Measurements from ENCODE around the gene SLC7A6OS.
A peak's percentile ranks its signal among the peaks of the same experiment; 100 is the strongest.

SLC7A6OS gene

DNA sequence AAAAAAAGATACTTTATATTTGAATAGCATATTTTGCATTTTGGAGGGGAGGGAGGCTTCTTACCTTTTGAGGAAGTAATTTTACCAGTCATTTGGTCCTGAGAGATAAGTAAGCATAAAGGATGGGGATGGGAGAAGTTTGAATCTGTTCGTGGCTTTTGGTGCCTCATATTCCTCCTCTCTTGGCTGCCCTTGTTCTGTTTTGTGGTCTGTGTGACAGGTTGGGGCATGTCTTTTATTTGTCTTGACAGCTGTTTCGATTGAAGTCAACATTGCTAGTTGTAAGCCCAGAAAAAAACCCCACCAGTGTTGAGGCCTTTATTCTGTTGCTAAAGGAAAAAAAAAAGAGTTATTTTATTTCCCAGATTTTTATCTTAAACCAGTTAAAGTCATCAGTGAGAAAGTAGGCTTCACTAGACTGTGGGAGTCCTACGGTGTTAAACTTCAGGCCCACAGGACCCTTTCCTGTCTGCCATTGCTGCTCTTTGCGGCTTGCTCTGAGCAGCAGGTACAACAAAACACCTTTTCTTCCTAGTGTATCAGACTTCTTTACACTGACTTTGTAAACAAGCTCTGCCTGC, 35.0 kb downstream of the SLC7A6OS start:
- DNase-seq: no peak

DNA sequence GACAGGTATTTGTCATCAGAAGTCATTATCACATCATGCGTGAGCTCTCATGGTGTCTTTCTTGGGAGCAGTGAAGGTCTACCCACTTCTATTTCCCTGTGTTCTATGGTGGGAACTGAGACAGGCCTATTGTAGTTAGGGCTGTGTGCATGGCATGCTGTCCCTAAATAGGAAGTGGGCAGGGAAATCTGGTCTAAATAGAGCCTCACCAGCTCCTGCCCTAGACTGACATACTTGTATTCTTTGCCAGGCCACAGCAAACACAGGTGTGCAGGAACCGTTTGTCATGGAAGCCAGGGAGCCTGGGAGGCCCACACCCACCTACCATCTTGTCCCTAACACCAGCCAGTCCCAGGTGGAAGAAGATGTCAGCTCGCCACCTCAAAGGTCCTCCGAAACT, 36.3 kb downstream of the SLC7A6OS start:
- DNase-seq: no peak

DNA sequence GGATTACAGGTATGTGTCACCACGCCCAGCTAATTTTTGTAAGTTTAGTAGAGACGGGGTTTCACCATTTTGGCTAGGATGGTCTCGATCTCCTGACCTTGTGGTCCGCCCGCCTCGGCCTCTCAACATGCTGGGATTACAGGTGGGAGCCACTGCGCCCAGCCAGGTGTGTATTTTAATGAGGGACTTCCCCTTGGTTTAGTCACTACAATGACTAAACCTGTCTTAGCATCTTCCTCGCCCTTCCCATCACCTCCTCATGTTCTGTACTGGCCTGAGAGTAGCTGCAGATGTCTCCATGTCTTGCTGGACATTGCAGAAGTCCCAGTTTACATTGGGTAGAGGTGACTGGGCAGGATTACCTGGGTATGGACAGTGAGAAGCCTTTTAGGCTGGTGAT, 36.9 kb downstream of the SLC7A6OS start:
- no peak for DNase-seq

DNA sequence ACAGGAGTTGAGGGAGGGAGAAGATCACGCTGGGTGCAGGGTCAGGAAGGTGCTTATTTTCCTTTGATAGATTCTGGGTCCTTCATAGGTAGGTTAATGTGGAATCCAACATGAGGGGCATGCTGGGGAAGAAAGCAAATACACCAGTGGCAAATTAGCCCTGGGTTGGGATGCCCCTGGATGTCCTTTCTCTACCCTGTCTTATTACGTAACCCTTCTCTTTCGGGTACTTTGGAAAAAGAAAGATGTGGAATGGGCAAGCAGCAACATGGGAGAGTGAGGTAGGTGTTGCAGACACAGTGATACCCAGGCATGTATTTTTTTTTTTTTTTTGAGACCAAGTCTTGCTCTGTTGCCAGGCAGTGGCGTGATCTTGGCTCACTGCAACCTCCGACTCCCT, 37.3 kb downstream of the SLC7A6OS start:
- no peak for DNase-seq

DNA sequence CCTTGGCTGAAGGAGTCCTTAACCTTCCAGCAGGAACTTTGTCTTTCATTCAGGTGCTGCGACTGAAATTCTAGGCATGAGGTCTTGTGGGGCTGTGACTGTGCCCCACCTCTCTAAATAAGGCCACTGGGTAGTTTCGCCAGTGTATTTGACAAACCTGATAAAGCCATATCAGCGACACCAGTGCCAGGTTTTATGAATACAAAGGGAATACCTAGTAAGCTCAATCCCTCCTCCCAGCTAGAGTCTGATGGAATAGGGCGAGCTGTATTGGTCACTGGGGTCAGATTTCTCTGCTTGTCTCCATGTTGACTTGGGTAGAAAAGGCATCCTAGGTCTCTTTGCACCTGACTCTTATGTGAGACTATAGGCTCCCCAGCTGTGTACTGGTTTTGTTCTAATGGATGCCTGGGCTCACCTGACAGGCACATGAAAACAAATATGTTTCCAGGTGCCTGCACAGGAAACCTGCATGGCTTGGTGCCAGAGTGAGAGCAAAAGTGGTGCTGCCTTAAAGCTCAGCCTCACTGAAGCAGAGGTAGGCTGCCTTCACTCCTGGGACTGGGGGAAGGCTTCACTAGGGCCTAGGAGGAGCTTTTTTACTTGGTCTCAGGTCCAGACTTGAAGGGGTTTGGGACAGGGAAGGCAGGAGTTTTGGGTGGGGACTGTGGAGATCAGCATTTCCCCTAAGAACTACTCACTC, 38.1 kb downstream of the SLC7A6OS start:
- DNase-seq: no peak

DNA sequence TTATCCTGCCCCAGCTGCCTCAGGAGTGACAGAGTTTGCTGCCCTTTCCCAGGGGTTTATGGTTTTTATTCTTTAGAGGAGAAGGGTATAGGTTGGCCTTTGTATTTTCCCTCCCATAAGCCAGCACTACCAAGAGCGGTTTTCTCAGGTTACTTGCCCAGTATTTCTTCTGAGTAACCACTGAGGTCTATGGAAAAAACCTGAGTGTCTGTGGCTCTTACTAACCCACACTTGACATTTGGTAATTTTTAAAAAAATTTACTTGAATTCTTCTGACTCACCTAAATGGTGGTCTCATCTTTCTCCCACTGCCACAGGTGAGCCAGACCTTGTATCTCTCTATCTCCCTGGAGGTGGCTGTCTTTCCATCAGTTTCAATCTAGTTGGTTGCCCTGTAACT, 40.4 kb downstream of the SLC7A6OS start:
- DNase-seq: no peak

DNA sequence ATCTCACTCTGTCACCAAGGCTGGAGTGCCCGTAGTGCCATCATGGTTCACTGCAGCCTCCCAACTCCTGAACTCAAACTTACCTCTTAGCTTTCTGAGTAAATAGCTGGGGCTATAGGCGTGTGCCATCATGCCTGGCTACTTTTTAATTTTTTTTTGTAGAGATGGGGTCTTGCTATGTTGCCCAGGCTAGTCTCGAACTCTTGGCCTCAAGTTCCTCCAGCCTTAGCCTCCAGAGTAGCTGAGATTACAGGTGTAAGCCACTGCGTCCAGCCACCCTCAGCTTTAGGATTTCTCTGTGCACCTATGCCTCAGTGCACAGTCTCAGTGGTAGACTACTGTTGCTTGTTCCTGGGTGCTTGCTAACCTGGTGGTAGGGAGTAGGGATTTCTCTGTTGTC, 41.0 kb downstream of the SLC7A6OS start:
- no peak for DNase-seq

DNA sequence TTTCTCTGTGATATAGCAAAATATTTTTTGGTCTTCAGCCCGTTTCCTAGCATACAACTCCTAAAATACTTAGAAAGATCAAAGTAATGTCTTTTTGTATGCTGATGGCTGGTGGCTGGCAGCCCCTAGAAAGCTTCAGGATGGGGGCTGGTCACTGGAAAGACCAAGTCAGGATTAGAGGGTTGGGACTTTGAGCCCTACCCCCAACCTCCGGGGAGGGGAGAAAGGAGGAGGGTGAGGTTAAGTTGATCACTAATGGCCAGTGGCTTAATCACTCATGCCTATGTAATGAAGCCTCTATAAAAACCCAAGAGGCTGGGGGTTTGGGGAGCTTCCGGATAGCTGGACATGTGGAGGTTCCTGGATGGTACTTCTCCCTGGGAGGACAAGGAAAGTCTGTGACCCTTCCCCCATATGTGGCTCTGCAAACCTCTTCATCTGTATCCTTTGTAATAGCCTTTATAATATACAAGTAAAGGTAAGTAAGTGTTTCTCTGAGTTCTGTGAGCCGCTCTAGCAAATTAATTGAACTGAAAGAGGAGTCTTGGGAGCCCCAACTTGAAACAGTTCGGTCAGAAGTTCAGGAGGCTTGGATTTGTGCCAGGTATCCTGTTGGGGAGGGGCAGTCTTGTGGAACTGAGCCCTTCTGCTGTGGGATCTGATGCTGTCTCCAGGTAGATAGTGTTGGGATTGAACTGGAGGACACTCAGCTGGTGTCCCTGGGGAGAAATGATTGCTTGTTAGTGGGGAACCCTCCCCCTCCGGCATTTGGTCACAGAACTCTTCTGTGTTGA, 42.9 kb downstream of the SLC7A6OS start:
- DNase-seq: no peak

DNA sequence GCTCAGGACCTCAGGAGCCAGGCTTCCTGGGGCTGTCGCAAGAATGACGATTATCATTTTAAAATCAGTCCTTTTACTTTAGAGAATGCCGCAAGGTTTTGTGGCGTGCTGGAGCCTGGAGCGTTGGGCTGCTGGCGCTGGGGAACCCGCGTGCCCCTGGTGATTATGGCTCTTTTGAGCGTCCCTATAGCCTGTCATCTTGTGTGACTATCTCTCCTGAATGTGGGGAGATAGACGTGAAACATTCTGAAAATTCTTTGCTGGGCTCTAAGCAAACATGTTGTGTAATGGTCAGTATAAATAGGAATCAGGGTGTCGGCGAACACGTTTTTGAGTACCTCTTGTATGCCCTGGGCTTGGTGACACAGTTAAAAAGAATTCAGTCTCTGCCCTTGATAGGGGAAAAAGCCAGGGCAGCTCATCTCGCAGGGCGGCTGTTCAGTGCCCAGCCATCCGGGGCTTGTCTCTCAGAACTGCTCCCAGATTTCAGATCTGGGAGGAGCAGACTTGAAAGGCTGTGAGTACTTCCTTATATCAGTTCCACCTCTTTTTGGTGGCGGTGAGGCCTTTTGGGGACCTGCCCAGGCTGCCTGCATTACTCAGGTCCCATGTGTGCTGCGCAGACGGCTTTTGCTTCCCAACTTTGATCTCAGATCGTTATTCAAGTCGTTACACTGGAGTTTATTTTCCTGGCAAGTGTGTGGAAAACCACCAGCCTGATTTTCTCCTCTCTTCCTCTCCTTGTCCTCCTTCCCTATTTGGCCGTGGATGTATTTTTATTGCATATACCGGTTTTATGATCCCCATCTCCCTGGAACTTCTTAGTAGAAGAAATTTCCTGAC, 45.4 kb downstream of the SLC7A6OS start:
- peak; percentile 79 for DNase-seq

DNA sequence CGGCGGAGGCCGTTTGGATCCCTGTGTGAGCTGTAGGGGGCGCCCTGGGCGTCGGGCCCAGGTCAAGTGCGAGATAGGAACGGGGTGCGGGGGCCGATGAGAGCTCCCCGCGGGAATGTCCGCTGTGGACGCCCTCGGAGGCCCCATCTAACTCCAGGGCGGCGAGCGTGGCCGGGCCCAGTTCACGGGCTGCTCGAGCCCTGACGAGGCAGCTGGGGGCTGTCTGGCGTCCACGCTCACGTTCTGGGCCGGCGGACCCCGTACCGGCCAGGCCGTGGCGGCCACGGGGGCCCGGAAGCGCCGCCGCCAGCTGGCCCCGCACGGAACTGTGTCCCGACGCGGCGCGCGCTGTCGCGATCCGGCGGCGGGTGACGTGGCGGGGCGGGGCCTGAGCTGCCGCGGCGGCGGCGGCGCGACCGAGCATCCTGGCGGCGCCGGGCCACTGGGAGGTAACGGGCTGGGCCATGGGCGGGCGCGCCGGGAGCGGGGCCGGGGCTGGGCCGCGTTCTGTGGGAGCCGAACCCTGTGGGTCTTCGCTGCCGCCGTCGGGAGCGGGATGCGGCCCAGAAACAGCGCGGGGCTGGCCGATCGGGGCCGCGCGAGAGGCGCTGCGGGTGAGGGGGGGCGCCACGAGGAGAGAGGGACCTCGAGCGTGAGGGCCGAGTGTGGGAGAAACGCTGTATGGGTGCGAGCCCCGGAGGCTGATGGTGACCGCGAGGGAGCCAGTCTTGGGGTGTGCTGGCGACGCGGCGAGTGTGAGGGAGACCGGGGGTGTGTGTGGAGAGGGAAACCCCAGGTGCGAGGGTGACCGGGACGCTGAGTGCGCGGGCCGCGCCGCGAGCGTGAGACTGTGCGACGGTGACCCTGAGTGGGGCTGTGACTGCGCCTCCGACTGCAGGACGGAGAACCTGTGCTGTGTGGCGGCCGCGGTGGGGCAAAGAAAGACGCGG, 46.3 kb downstream of the SLC7A6OS start, which contains the start of gene SLC7A6:
TSS of gene SLC7A6 (plus strand) at position 399 of the 950 bp plus-strand sequence. CDS start 10,201 bp downstream, outside the sequence.
- peak; percentile 83 for DNase-seq

DNA sequence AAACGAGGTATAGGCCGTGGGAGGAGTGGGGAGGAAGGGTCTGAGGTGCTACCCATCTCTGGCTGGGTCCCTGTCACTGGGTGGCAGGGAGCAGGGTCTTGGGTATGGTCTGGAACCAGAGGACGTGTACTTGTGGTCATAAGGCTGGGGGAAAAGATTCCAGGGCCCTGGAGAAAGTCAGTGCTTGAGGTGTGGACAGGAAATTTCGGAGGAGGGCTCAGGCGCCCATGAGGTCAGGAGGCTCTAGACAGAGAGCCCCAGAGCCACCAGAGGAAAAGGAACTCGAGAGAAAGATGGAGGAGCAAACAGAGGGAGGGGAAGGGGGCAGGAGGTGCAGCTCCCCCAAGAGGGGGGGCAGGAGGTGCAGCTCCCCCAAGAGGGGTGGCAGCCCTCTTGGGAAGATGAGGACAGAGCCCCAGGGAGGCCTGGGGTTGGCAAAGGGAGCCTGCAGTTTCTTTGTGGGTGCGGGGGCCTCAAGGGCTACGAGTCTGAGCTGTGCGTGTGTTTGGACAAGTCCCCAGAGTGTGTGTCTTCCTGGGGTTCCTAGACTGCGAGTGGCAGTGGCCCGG, 47.1 kb downstream of the SLC7A6OS start:
- no peak for DNase-seq

DNA sequence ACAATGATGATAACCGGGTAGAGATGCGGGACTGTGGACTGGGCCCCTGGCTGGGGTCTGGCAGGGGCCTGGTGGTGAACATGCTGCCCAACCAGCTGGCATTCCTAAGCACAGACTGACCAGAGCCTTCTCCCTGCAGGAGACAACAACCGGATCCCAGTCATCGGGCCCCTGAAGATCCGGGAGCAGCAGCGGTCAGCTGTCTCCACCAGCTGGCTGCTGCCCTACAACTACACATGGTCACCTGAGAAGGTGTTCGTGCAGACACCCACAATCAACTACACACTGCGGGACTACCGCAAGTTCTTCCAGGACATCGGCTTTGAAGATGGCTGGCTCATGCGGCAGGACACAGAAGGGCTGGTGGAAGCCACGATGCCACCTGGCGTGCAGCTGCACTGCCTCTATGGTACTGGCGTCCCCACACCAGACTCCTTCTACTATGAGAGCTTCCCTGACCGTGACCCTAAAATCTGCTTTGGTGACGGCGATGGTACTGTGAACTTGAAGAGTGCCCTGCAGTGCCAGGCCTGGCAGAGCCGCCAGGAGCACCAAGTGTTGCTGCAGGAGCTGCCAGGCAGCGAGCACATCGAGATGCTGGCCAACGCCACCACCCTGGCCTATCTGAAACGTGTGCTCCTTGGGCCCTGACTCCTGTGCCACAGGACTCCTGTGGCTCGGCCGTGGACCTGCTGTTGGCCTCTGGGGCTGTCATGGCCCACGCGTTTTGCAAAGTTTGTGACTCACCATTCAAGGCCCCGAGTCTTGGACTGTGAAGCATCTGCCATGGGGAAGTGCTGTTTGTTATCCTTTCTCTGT, 51.5 kb downstream of the SLC7A6OS start:
- no peak for DNase-seq

DNA sequence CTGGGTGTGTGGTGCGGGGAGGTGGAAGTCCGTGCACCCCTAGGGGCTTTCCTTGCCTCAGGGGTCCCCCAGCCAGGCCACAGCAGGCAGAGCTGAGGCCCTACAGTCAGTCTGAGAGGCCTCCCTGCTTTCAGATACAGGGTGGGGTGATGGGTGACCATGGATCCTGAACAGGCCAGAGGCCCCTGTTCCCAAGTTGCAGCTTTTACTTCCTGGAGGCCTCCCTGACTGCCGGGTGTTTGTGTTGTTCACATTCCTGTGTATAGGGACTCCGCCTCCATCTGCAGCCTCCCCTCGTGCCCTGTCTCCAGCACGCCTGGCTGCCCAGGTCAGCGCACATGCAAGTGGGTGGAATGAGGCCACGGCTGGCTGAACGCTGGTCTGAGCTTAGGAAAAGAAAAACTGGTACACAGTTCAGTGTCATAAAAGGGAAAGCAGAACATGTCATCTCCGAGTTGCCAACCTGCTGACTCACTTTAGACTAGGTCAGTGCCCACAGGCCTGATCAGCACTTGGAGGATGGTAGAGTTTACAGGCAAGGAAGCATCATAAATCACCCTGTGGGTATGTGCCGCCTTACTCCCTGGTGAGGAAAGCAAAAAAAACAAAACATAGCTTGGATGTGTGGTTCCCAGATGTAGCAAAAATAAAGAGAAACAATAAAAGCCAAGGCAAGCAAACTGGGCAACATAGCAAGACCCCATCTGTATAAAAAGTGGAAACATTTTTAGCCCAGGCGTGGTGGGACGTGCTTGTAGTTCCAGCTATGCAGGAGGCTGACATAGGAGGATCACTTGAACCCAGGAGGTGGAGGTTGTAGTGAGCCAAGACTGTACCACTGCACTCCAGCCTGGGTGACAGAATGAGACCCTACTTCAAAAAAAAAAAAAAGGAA, 52.6 kb downstream of the SLC7A6OS start:
- DNase-seq: peak; percentile 45

DNA sequence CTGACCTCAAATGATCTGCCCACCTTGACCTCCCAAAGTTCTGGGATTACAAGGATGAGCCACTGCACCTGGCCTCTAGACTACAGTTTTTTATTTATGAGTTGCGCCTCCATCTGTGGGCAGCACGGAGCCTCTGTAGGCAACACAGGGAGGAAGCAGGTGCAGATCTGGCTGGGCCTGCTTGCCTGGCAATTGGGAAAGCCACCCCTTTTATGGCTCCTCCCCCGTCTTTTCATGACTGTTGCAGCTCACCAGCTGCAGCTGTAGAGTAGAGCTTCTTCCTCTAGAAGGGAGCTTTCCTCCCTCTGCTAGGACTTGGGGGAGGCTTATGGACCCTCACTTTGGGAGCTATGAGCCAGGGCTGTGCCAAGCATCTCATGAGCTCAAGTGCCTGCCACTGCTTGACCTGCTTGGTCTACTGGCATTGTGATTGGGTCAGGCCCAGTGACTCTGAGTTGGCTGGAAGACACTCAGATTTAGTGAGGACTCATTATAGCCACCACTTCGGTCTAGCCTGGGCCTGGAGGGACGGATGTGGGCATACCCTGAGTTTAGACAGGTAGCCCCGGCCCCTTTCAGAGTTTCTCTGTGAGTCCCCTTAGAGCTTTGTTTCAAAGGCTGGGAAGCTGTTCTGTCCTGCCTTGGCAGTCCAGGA, 53.4 kb downstream of the SLC7A6OS start:
- DNase-seq: no peak

DNA sequence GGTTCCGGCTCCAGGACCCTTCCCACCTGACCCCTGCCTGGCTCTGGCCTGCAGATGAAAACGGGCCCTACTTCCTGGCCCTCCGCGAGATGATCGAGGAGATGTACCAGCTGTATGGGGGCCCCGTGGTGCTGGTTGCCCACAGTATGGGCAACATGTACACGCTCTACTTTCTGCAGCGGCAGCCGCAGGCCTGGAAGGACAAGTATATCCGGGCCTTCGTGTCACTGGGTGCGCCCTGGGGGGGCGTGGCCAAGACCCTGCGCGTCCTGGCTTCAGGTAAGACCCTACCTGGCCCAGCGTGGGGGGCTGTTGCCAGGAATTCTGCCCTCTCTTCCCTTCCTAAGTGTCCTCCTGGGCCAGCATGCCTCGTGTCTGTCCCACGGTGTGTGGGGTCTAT, 55.0 kb downstream of the SLC7A6OS start:
- no peak for DNase-seq

DNA sequence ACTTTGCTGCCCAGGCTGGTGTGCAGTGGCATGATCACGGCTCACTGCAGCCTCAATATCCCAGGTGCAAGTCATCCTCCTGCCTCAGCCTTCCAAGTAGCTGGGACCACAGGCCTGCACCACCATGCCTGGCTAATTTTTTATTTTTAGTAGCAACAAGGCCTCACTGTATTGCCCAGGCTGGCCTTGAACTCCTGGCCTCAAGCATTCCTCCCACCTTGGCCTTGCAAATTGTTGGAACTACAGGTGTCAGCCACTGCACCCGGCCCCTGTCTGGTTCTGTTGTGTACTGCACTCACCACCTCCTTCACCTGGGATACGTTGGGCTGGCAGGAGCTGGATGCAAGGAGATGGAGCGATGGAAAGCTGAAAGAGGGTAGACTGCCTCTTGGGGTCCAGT, 57.0 kb downstream of the SLC7A6OS start:
- no peak for DNase-seq

DNA sequence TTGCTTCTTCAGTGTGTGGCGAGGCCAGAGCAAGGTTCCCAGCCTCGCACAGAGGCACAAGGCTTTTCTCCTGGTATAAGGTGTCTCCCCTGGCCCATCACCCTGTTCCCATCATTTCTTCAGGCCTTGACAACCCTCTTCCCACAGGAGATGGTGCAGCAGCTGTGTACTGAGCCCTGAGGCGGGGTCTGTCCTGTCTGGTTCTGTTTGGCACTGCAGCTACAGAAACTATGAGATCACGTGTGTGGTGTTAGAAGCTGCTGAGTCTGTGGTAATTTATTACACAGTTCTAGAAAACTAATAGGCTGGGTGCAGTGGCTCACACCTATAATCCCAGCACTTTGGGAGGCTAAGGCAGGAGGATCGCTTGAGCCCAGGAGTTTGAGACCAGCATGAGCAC, 58.4 kb downstream of the SLC7A6OS start:
- DNase-seq: no peak

DNA sequence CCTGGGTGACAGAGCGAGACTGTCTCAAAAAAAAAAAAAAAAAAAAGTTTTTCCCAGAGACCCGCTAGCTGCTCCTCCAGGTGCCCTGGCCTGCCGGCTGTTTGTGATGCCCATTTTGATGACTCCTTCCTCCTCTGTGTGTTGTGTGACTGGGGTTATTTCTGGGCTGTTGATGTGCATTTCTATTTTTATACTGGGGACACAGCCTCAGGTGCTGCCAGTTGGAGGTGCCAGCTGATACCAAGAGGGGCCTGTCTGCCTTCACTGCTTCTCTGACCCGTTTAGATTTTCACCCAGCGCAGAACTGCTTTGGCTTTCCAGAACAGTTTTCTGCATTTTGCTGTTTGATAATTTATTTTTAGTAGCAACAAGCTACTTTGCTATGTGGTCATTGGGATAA, 58.9 kb downstream of the SLC7A6OS start:
- no peak for DNase-seq

DNA sequence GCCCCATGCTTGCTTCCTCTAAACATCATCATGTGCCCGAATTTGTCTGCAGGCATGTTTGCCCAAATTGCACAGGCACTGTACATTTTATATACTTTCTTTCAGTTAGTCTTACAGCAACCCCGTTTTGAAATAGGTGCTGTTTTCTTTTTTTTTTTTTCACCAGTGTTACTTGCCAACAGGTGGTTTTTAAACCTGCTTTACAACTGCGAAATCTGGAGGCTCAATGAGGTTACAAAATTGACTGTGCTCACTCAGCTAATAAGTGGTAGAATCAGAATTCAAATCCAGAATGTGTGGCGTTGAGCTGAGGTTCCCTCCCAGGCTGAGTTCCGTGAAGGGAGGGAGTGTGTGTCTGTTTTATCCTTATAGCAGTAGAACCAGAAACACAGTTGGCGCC, 59.8 kb downstream of the SLC7A6OS start:
- no peak for DNase-seq
